WTC11 (cell line): ENCODE data around the gene IQGAP2. TPM values are rescaled to one million over a fixed set of nuclear protein-coding genes. Genes with fewer than 3 reads are reported as not detected.

Source experiments
- ATAC-seq: fragments of 200-7000 bp; cut with Tn5 transposase; 2 replicates; pipeline ENCODE4 v1.10.0; 2021; ENCODE audit warnings: mild to moderate bottlenecking, moderate library complexity
- CTCF ChIA-PET: fragments of 300-600 bp; sonication (Branson Sonifier 250); formaldehyde crosslinking; loops from one replicate; lab custom pipeline; 2021; ENCODE audit warnings: antibody characterized with exemption; lab: Charles Lee
- POLR2A ChIA-PET: fragments of 350-600 bp; sonication (Branson Sonifier 250); formaldehyde crosslinking; loops from one replicate; lab custom pipeline; 2021; ENCODE audit warnings: antibody characterized with exemption; lab: Charles Lee
- DNase-seq: peaks from one replicate; pipeline ENCODE4 v3.0.0; 2021; ENCODE audit warnings: low spot score
- H3K27ac Mint-ChIP-seq: 2 replicates; pipeline ENCODE4 v1.8.0; 2021; ENCODE audit warnings: mixed read lengths
- H3K27me3 Mint-ChIP-seq: 2 replicates; pipeline ENCODE4 v1.8.0; 2021; ENCODE audit warnings: low read depth, mild to moderate bottlenecking, moderate library complexity, mixed read lengths
- H3K36me3 Mint-ChIP-seq: 2 replicates; pipeline ENCODE4 v1.8.0; 2021; ENCODE audit warnings: mixed read lengths
- H3K4me1 Mint-ChIP-seq: 2 replicates; pipeline ENCODE4 v1.8.0; 2022; ENCODE audit warnings: mixed read lengths
- H3K4me3 Mint-ChIP-seq: 2 replicates; pipeline ENCODE4 v1.8.0; 2021; ENCODE audit warnings: mild to moderate bottlenecking, moderate library complexity, mixed read lengths
- H3K9me3 Mint-ChIP-seq: 2 replicates; pipeline ENCODE4 v1.8.0; 2021; ENCODE audit warnings: mixed read lengths
- ATF3 ChIP-seq: sonication (generic); formaldehyde crosslinking; conservative IDR thresholded peaks from 2 replicates; pipeline ENCODE4 v1.8.1; 2022; ENCODE audit warnings: mild to moderate bottlenecking, missing genetic modification reagents
- CREB1 ChIP-seq: sonication (generic); formaldehyde crosslinking; IDR thresholded peaks from 2 replicates; pipeline ENCODE4 v1.8.0; 2023; ENCODE audit warnings: mild to moderate bottlenecking, missing genetic modification reagents
- E2F1 ChIP-seq: sonication (generic); formaldehyde crosslinking; IDR thresholded peaks from 2 replicates; pipeline ENCODE4 v1.8.0; 2022; ENCODE audit warnings: mild to moderate bottlenecking, missing genetic modification reagents
- ELF4 ChIP-seq: sonication (generic); formaldehyde crosslinking; IDR thresholded peaks from 2 replicates; pipeline ENCODE4 v1.8.1; 2022; ENCODE audit warnings: low read depth, mild to moderate bottlenecking, moderate library complexity, missing genetic modification reagents
- ESRRA ChIP-seq: sonication (generic); formaldehyde crosslinking; IDR thresholded peaks from 2 replicates; pipeline ENCODE4 v1.8.1; 2022; ENCODE audit warnings: mild to moderate bottlenecking, missing genetic modification reagents, borderline replicate concordance
- ETV6 ChIP-seq: sonication (generic); formaldehyde crosslinking; IDR thresholded peaks from 2 replicates; pipeline ENCODE4 v1.8.1; 2022; ENCODE audit warnings: mild to moderate bottlenecking, missing genetic modification reagents
- FOXJ3 ChIP-seq: sonication (generic); formaldehyde crosslinking; IDR thresholded peaks from 2 replicates; pipeline ENCODE4 v1.9.0; 2021; ENCODE audit warnings: missing genetic modification reagents, mild to moderate bottlenecking, borderline replicate concordance
- FOXK1 ChIP-seq: sonication (generic); formaldehyde crosslinking; IDR thresholded peaks from 2 replicates; pipeline ENCODE4 v1.8.0; 2022; ENCODE audit warnings: mild to moderate bottlenecking, moderate library complexity, missing genetic modification reagents
- FOXP4 ChIP-seq: sonication (generic); formaldehyde crosslinking; IDR thresholded peaks from 2 replicates; pipeline ENCODE4 v1.8.0; 2022; ENCODE audit warnings: mild to moderate bottlenecking, missing genetic modification reagents
- GABPB1 ChIP-seq: sonication (generic); formaldehyde crosslinking; IDR thresholded peaks from 2 replicates; pipeline ENCODE4 v1.8.1; 2023; ENCODE audit warnings: mild to moderate bottlenecking, missing genetic modification reagents
- GTF2I ChIP-seq: fragments of 250-450 bp; sonication (Bioruptor Pico); conservative IDR thresholded peaks from 2 replicates; pipeline ENCODE4 v1.4.0; 2021; ENCODE audit warnings: mild to moderate bottlenecking
- IRF1 ChIP-seq: sonication (generic); formaldehyde crosslinking; IDR thresholded peaks from 2 replicates; pipeline ENCODE4 v1.8.0; 2023; ENCODE audit warnings: missing genetic modification reagents
- MLX ChIP-seq: sonication (generic); formaldehyde crosslinking; IDR thresholded peaks from 2 replicates; pipeline ENCODE4 v1.8.1; 2023; ENCODE audit warnings: mild to moderate bottlenecking, missing genetic modification reagents, moderate library complexity
- NFYB ChIP-seq: sonication (generic); formaldehyde crosslinking; conservative IDR thresholded peaks from 2 replicates; pipeline ENCODE4 v1.8.0; 2022; ENCODE audit warnings: low read depth, missing genetic modification reagents
- NR3C1 ChIP-seq: sonication (generic); formaldehyde crosslinking; conservative IDR thresholded peaks from 2 replicates; pipeline ENCODE4 v1.8.1; 2023; ENCODE audit warnings: low read depth, mild to moderate bottlenecking, missing genetic modification reagents
- PREB ChIP-seq: sonication (generic); formaldehyde crosslinking; IDR thresholded peaks from 2 replicates; pipeline ENCODE4 v1.8.1; 2022; ENCODE audit warnings: mild to moderate bottlenecking, missing genetic modification reagents, moderate library complexity, borderline replicate concordance
- RORB ChIP-seq: fragments of 250-450 bp; sonication (Bioruptor Pico); IDR thresholded peaks from 2 replicates; pipeline ENCODE4 v1.9.0; 2021; ENCODE audit warnings: mild to moderate bottlenecking
- TP53 ChIP-seq: sonication (generic); formaldehyde crosslinking; IDR thresholded peaks from 2 replicates; pipeline ENCODE4 v1.8.1; 2023; ENCODE audit warnings: mild to moderate bottlenecking, missing genetic modification reagents
- USF2 ChIP-seq: sonication (generic); formaldehyde crosslinking; IDR thresholded peaks from 2 replicates; pipeline ENCODE4 v1.8.1; 2023; ENCODE audit warnings: mild to moderate bottlenecking, missing genetic modification reagents, moderate library complexity
- ZNF138 ChIP-seq: sonication (generic); formaldehyde crosslinking; conservative IDR thresholded peaks from 2 replicates; pipeline ENCODE4 v1.8.1; 2022; ENCODE audit warnings: mild to moderate bottlenecking, moderate library complexity, missing genetic modification reagents
- ZNF219 ChIP-seq: sonication (generic); formaldehyde crosslinking; IDR thresholded peaks from 2 replicates; pipeline ENCODE4 v1.8.0; 2023; ENCODE audit warnings: missing genetic modification reagents, mild to moderate bottlenecking, borderline replicate concordance
- ZNF396 ChIP-seq: fragments of 250-450 bp; sonication (Bioruptor Pico); IDR thresholded peaks from 2 replicates; pipeline ENCODE4 v1.8.0; 2021; ENCODE audit warnings: mild to moderate bottlenecking, moderate library complexity, borderline replicate concordance
- ZNF416 ChIP-seq: fragments of 250-450 bp; sonication (Bioruptor Pico); IDR thresholded peaks from 2 replicates; pipeline ENCODE4 v1.9.0; 2021; ENCODE audit warnings: mild to moderate bottlenecking, inconsistent platforms
- total RNA-seq: library from RNA; stranded (reverse); gene quantifications from 3 replicates; pipeline ENCODE4 v1.2.3, GENCODE V29; 2021

Gene IQGAP2
- total RNA-seq, 1 experiment from 2014 or later: 70.6 TPM

GRCh38 chr5:76379316-76379715 is 23.8 kb upstream of the IQGAP2 start:
- H3K27me3 Mint-ChIP-seq: no peaks in the 10 kb centered on the region; the same call in 1 of the 2 replicates
- DNase-seq (no peak), ATAC-seq (no peak)
- H3K27ac Mint-ChIP-seq: no peak overlapping the region
- POLR2A ChIA-PET: interaction anchor here (0.7 kb wide), 1 partner anchor 33 kb away, joined by 7 read pairs; no protein-coding TSS in a partner anchor
- TF ChIP-seq PREB: no peak
- no peak for TF ChIP-seq ATF3 (CRISPR knock-in tag)
- TF ChIP-seq USF2 (CRISPR knock-in tag): no peak
- no peak for TF ChIP-seq ZNF416
- no peak for TF ChIP-seq GTF2I
- TF ChIP-seq FOXJ3 (CRISPR knock-in tag): no peak
- no peak for TF ChIP-seq FOXK1
- no peak for TF ChIP-seq E2F1
- TF ChIP-seq RORB: no peak
- no peak for TF ChIP-seq ZNF396 (CRISPR knock-in tag)
- no peak for TF ChIP-seq ESRRA (CRISPR knock-in tag)
- TF ChIP-seq FOXP4 (CRISPR knock-in tag): no peak
- TF ChIP-seq CREB1 (CRISPR knock-in tag): no peak
- TF ChIP-seq, all 79 proteins: peak for 0
- no peak overlapping the region for H3K4me3 Mint-ChIP-seq
- CTCF ChIA-PET: interaction anchor here (1.0 kb wide), 1 partner anchor 23 kb away, joined by 4 read pairs; no protein-coding TSS in a partner anchor
- no peaks in the 10 kb centered on the region for H3K9me3 Mint-ChIP-seq
- H3K36me3 Mint-ChIP-seq: no peaks in the 10 kb centered on the region
- H3K4me1 Mint-ChIP-seq: peaks cover 11% of the 10 kb centered on the region

GRCh38 chr5:76379855-76380254 is 23.2 kb upstream of the IQGAP2 start:
- Mint-ChIP-seq H3K36me3 (no peaks in the 10 kb centered on the region), H3K4me3 (no peak overlapping the region), H3K4me1 (peaks cover 11% of the 10 kb centered on the region), H3K27ac (no peak overlapping the region), H3K27me3 (no peaks in the 10 kb centered on the region), H3K9me3 (no peaks in the 10 kb centered on the region)
- TF ChIP-seq IRF1 (CRISPR knock-in tag) (no peak), FOXP4 (CRISPR knock-in tag) (no peak), NFYB (CRISPR knock-in tag) (no peak), NR3C1 (no peak), TP53 (CRISPR knock-in tag) (no peak), ZNF219 (CRISPR knock-in tag) (no peak), ELF4 (CRISPR knock-in tag) (no peak), GABPB1 (CRISPR knock-in tag) (no peak), ZNF138 (CRISPR knock-in tag) (no peak), FOXK1 (no peak), MLX (CRISPR knock-in tag) (no peak), ETV6 (CRISPR knock-in tag) (no peak), USF2 (CRISPR knock-in tag) (no peak), ZNF416 (no peak)
- ChIA-PET CTCF (interaction anchor here (0.9 to 1.7 kb wide), 5 partner anchors 23 to 222 kb away, joined by 3 to 6 read pairs (median 4); partner anchors contain the start of gene IQGAP2), POLR2A (interaction anchor here (0.7 kb wide), 1 partner anchor 33 kb away, joined by 7 read pairs; no protein-coding TSS in a partner anchor)
- no peak for ATAC-seq
- DNase-seq: no peak
